K562 (cell line): ENCODE data around the gene AKT1S1. TPM values are rescaled to one million over a fixed set of nuclear protein-coding genes. Genes with fewer than 3 reads are reported as not detected.

Experiments used
- CREB3L1 ChIP-seq: fragments of 450-650 bp; IDR thresholded peaks from 2 replicates; pipeline ENCODE4 v1.6.1; 2014; ENCODE audit warnings: low read depth, mild to moderate bottlenecking, moderate library complexity, borderline replicate concordance
- EP400 ChIP-seq: fragments of 450-650 bp; IDR thresholded peaks from 2 replicates; pipeline ENCODE4 v1.6.1; 2017; ENCODE audit warnings: antibody characterized with exemption, mild to moderate bottlenecking, moderate library complexity
- HIVEP1 ChIP-seq: fragments of 250-450 bp; sonication (Bioruptor Pico); IDR thresholded peaks from 2 replicates; pipeline ENCODE4 v1.4.0; 2020; ENCODE audit warnings: mild to moderate bottlenecking
- KLF6 ChIP-seq: fragments of 250-450 bp; sonication (Bioruptor Pico); IDR thresholded peaks from 2 replicates; pipeline ENCODE4 v1.4.0; 2020; ENCODE audit warnings: mild to moderate bottlenecking, moderate library complexity, borderline replicate concordance
- MCM3 ChIP-seq: fragments of 450-650 bp; IDR thresholded peaks from 2 replicates; pipeline ENCODE4 v1.6.1; 2016
- NONO ChIP-seq, 2 experiments: fragments of 200-400 bp in 1 of 2; fragments of 450-650 bp in 1 of 2; formaldehyde crosslinking in 1 of 2; IDR thresholded peaks; 2 replicates each; pipeline ENCODE4 v1.6.1; 2017; ENCODE audit warnings: low read depth in 2 of 2, mild to moderate bottlenecking in 2 of 2, moderate library complexity in 2 of 2, low read length in 1 of 2
- ZHX1 ChIP-seq: fragments of 150-350 bp; conservative IDR thresholded peaks from 2 replicates; pipeline ENCODE4 v1.6.1; 2014; ENCODE audit warnings: low read length
- ZNF347 ChIP-seq: fragments of 450-650 bp; formaldehyde crosslinking; IDR thresholded peaks from 2 replicates; pipeline ENCODE4 v1.4.0; 2020; ENCODE audit warnings: low read depth, mild to moderate bottlenecking, moderate library complexity
- ZNF512 ChIP-seq: IDR thresholded peaks from 2 replicates; pipeline ENCODE4 v1.6.1; 2016; ENCODE audit warnings: missing genetic modification characterization, missing compliant biosample characterization
- ZNF57 ChIP-seq: fragments of 450-650 bp; formaldehyde crosslinking; IDR thresholded peaks from 2 replicates; pipeline ENCODE4 v1.4.0; 2020; ENCODE audit warnings: mild to moderate bottlenecking, moderate library complexity
- ZNF76 ChIP-seq: fragments of 250-450 bp; sonication (Bioruptor Pico); IDR thresholded peaks from 2 replicates; pipeline ENCODE4 v1.4.0; 2020; ENCODE audit warnings: mild to moderate bottlenecking, moderate library complexity, borderline replicate concordance
- polyA plus RNA-seq, 8 experiments: library from polyadenylated mRNA; depleted of rRNA in 4 of 8; stranded (reverse) in 5 of 8; unstranded in 3 of 8; fragments of >200 nt; fragmentation: Nextera tagmentation in 2 of 8; fragmentation: Illumina TruSeq in 1 of 8; extraction: Ambion mirVana in 2 of 8; extraction: Trizol in 1 of 8; gene quantifications; 2 replicates each; pipeline versions ENCODE4 v1.2.1 to v1.2.3, GENCODE V29; 2011 to 2014; ENCODE audit warnings: inconsistent platforms in 1 of 8, missing spikeins in 1 of 8
- total RNA-seq, 7 experiments: library from RNA; depleted of rRNA in 6 of 7; stranded (reverse); fragments of >200 nt in 6 of 7; fragmentation: Illumina TruSeq in 2 of 7; extraction: Trizol in 2 of 7; gene quantifications; 2 replicates each; pipeline versions ENCODE4 v1.2.1 to v1.2.3, GENCODE V29; 2011 to 2021; ENCODE audit warnings: low replicate concordance in 1 of 7
- TF ChIP-seq, protein P1 (sequence below): fragments of 250-450 bp; sonication (Bioruptor Pico); IDR thresholded peaks from 2 replicates; pipeline ENCODE4 v1.5.0; 2022; ENCODE audit warnings: mild to moderate bottlenecking
- TF ChIP-seq, protein P2 (sequence below), 3 experiments: IDR thresholded peaks in 2 of 3; conservative IDR thresholded peaks in 1 of 3; 2 replicates each; pipeline ENCODE4 v1.5.1; 2011 to 2012; ENCODE audit warnings: low read length in 3 of 3, mild to moderate bottlenecking in 3 of 3, control low read depth in 2 of 3, improper control_type of control experiment in 1 of 3, inconsistent platforms in 1 of 3, low read depth in 1 of 3, mixed read lengths in 1 of 3, moderate library complexity in 1 of 3; ENCODE audit not compliant: insufficient read depth in 2 of 3
- TF ChIP-seq, protein P3 (sequence below), 2 experiments: fragments of 450-650 bp; conservative IDR thresholded peaks; 2 replicates each; pipeline ENCODE4 v1.6.1; 2017; ENCODE audit warnings: mild to moderate bottlenecking in 2 of 2, moderate library complexity in 2 of 2

The AKT1S1 gene
- total and polyA plus RNA-seq, 9 of the 15 experiments (the other 6 are each of a cell fraction or from before 2014, with no cell fraction given): 1.2 to 50.3 (median 17.1) TPM

DNA sequence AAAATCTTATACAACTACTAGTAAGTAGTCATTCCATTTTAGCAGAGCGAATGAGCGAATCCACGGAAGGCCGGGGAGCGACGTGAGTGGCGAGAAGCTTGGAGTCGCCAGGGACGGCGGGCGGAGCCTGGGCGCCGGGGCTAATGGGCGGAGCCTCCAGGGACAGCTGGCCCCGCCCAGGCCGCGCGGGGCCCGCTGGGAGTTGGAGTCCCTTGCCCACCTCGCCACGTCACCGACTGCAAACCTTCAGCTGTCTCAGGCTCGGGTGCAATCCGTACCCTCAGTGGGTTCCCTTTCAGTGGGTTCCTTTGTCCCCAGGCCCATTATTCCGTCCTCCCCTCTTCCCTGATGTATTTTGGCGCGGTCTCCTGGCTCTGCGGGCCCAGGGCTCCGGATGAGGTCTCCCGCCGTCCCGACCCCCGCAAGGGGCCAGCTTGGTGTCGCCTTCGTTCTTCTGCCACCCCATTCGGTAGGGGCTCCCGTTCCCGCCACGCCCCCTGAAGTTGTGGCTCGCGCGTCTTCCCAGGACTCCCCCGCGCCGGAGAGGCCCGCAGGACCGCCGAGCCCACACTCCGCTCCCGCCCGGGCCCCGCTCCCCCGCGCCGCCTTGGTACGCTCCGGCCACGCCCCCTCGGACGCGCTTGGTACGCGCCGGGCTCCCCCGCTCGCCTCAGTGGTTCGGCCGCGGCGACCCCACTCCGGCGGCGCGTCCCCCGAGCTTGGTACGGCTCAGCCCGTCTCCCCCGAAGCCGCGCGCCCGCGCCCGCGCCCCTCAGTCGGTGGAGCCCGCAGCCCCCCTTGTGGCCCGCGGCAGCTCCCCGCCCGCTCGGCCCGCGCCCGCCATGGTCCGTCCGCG lies 26.4 kb downstream of the AKT1S1 start, which contains the start of gene PTOV1 (continued):
- TF ChIP-seq ZHX1: no peak
- peak in 1 of 2 experiments; percentile 98; a peak in 2 of 4 replicates for TF ChIP-seq NONO (IDR thresholded peaks at IDR 0.05; ENCODE audit: low read depth in 2 of 2, low read length in 1 of 2)
- TF ChIP-seq CREB3L1: peak; percentile 100
- TF ChIP-seq KLF6 (CRISPR knock-in tag): peak; percentile 20; the same call in 1 of the 2 replicates
- TF ChIP-seq ZNF76: no peak
- no peak for TF ChIP-seq MCM3
- no peak for TF ChIP-seq HIVEP1 (CRISPR knock-in tag)
- TF ChIP-seq ZNF347 (CRISPR knock-in tag): no peak
- TF ChIP-seq ZNF512 (tag): no peak
- TF ChIP-seq ZNF57 (CRISPR knock-in tag): no peak
- TF ChIP-seq EP400: peak; percentile 96
- TF ChIP-seq, protein P1, sequence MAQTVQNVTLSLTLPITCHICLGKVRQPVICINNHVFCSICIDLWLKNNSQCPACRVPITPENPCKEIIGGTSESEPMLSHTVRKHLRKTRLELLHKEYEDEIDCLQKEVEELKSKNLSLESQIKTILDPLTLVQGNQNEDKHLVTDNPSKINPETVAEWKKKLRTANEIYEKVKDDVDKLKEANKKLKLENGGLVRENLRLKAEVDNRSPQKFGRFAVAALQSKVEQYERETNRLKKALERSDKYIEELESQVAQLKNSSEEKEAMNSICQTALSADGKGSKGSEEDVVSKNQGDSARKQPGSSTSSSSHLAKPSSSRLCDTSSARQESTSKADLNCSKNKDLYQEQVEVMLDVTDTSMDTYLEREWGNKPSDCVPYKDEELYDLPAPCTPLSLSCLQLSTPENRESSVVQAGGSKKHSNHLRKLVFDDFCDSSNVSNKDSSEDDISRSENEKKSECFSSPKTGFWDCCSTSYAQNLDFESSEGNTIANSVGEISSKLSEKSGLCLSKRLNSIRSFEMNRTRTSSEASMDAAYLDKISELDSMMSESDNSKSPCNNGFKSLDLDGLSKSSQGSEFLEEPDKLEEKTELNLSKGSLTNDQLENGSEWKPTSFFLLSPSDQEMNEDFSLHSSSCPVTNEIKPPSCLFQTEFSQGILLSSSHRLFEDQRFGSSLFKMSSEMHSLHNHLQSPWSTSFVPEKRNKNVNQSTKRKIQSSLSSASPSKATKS (CRISPR knock-in tag): no peak
- TF ChIP-seq, protein P2, sequence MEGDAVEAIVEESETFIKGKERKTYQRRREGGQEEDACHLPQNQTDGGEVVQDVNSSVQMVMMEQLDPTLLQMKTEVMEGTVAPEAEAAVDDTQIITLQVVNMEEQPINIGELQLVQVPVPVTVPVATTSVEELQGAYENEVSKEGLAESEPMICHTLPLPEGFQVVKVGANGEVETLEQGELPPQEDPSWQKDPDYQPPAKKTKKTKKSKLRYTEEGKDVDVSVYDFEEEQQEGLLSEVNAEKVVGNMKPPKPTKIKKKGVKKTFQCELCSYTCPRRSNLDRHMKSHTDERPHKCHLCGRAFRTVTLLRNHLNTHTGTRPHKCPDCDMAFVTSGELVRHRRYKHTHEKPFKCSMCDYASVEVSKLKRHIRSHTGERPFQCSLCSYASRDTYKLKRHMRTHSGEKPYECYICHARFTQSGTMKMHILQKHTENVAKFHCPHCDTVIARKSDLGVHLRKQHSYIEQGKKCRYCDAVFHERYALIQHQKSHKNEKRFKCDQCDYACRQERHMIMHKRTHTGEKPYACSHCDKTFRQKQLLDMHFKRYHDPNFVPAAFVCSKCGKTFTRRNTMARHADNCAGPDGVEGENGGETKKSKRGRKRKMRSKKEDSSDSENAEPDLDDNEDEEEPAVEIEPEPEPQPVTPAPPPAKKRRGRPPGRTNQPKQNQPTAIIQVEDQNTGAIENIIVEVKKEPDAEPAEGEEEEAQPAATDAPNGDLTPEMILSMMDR (IDR thresholded peaks at IDR 0.05 in 2 of 3, conservative IDR thresholded peaks at IDR 0.05 in 1 of 3; ENCODE audit: insufficient read depth in 2 of 3, low read depth in 1 of 3, low read length in 3 of 3): peak in 1 of 3 experiments; percentile 9; a peak in 1 of 6 replicates
- TF ChIP-seq, protein P3, sequence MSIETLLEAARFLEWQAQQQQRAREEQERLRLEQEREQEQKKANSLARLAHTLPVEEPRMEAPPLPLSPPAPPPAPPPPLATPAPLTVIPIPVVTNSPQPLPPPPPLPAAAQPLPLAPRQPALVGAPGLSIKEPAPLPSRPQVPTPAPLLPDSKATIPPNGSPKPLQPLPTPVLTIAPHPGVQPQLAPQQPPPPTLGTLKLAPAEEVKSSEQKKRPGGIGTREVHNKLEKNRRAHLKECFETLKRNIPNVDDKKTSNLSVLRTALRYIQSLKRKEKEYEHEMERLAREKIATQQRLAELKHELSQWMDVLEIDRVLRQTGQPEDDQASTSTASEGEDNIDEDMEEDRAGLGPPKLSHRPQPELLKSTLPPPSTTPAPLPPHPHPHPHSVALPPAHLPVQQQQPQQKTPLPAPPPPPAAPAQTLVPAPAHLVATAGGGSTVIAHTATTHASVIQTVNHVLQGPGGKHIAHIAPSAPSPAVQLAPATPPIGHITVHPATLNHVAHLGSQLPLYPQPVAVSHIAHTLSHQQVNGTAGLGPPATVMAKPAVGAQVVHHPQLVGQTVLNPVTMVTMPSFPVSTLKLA (conservative IDR thresholded peaks at IDR 0.05): peak; percentile 74 to 90
